Right lung (tissue), 5 donors: ENCODE results near the gene CDKN1C. TPM values are rescaled to one million over a fixed set of nuclear protein-coding genes. Genes with fewer than 3 reads are reported as not detected.

Experiments used
- DNase-seq, 2 donors: peaks; one replicate each; pipeline ENCODE4 v3.0.0-alpha.2; 2013
- polyA plus RNA-seq, 5 donors: library from polyadenylated mRNA; unstranded; fragments of 120-200 nt; gene quantifications; one replicate each; pipeline versions ENCODE4 v1.2.1 to v1.2.3, GENCODE V29; 2013; ENCODE audit warnings: inconsistent platforms in 1 of 5, low replicate concordance in 1 of 5; ENCODE audit not compliant: insufficient read length in 5 of 5, insufficient read depth in 1 of 5

The CDKN1C gene
- polyA plus RNA-seq, 5 donors, result 51.0 to 105 (median 68.6) TPM

- DNase-seq, result no peak
Observed at GRCh38 chr11:2870969-2871680, 14.4 kb downstream of the CDKN1C start.

- no peak for DNase-seq
Observed at GRCh38 chr11:2870460-2870859, 15.1 kb downstream of the CDKN1C start.

GRCh38 chr11:2869561-2870427 lies 15.8 kb downstream of the CDKN1C start:
- DNase-seq, result no peak

DNA sequence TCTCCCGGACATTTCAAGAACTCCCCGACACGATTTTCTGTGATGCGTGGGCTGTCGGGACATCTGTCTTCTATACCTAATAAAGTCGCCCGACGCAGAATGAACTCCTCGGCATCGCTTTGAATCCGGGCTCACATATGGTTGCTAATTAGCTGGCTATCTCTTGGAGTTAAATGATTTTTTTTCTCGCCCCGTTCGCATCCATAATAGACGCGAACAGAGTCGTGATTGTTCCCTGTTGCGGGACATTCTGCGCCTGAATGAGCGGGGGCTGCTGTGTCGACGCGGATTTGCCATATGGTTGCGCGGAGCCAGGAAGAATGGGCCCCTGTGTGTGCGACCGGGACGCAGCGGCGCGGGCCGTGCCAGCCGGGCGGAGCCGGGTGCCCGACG lies 16.4 kb downstream of the CDKN1C start:
- no peak for DNase-seq

DNA sequence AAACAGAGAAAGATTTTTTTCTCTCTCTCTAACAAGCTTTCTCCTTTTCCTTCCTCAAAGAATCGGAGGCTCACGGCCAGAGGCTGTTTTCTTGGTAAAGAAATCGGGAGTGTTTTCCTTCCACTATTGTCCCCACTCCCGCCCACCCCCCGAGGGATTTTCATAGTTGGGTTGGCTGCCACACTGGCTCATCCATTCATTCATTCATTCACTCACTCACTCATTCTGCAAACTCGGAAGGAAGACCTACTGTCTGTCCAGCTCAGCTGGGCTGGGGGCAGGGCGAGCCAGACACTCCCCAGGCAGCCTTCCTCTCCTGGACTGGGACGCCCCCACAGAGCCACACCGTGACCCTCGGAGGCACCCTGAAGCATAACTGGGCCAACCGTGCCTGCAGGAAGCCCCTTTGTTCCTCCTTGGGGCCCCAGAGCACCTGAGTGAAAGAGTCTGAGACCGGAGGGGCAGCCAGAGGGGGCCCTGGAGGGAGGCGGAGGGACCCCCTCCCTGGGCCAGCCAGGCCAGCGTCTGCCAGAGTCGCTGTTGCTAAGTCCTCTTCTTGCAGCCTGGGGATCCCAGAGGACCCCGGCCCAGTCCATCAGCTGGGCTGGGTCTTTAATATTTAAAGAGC lies 17.0 kb downstream of the CDKN1C start:
- no peak for DNase-seq

GRCh38 chr11:2867722-2868505 lies 17.7 kb downstream of the CDKN1C start:
- no peak for DNase-seq

- no peak for DNase-seq
Observed at GRCh38 chr11:2867142-2867541, 18.4 kb downstream of the CDKN1C start.

DNA sequence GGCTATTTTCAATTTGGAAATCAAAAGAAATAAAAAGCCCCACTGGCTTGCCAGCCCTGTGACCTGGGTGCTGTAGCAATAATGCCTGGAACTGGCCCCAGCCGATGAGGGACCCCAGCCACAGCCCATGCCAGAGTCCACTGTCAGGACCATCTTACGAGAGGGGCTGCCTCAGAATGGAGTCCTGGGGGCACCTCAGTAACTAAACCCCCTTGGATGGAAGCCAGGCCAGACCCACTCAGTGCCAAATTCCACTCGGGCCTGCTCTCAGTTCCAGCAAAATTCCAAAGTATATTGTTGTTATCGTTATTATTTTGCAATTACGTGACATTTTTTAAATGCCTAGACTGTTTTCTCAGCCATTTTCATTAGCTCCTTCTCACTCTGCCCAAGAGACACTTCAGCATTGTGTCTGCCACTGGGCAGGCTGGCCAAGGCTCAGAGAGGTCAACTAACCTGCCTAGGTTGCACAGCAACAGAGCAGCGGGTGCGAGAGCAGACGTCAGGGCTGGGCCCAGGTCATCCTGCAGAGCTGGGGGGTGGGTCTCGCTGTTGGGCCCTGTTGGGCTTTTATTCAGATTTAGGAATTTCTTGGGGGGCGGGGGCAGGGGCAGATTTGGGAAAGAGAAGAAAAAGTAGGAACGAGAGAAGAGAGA lies 19.5 kb downstream of the CDKN1C start:
- no peak for DNase-seq

DNA sequence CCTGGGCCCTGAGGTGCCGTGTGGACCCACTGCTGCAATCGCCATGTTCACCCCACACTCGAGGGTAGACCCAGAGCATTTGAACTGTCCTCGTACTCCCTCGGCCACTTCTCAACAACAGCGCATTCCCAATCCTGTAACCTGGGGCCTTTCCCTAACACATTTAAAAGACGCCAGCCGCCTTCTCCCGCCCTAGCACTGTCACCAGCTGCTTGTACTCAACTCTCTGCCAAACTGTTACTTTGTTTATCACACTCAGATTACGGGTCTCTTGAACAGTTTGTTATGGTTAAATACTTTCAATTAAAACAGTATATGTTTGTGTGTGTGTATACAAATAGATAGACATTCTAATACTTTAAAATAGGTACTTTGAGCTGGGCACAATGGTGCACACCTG lies 20.7 kb downstream of the CDKN1C start:
- DNase-seq, result peak; percentile 76 to 83

DNA sequence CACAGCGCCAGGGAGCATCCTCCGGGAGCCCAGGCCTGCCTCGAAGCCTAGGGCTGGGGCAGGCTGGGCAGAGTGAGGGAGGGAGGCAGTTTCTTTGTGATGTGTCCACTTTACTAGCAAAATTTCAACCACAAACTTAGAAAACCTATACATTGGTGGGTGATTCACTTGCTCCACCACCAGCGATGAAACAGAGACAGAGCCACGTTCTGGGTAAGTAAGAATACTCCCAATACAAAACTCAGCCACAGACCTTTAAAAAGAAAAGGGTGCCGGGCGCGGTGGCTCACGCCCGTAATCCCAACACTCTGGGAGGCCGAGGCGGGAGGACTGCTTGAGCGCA lies 22.3 kb downstream of the CDKN1C start:
- DNase-seq, result no peak

GRCh38 chr11:2862395-2863275 lies 22.9 kb downstream of the CDKN1C start:
- DNase-seq, result no peak

GRCh38 chr11:2860636-2861035 lies 24.9 kb downstream of the CDKN1C start:
- no peak for DNase-seq

DNA sequence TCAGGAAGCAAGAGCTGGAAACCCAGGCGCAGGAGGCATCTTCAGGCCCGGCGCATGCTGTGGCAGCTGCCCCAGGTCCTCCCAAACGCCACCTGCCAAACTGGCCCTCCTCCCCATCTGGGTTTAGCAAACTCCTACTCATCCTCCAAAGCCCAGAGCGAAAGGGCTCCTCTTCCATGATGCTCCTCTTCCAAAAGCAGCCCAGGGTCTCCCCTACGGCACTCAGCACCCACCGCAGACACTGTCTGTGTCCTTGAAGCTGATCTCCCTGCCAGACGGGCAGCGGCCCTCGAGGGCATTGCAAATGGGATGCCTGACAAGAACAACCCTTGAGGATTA lies 25.9 kb downstream of the CDKN1C start:
- no peak for DNase-seq

DNA sequence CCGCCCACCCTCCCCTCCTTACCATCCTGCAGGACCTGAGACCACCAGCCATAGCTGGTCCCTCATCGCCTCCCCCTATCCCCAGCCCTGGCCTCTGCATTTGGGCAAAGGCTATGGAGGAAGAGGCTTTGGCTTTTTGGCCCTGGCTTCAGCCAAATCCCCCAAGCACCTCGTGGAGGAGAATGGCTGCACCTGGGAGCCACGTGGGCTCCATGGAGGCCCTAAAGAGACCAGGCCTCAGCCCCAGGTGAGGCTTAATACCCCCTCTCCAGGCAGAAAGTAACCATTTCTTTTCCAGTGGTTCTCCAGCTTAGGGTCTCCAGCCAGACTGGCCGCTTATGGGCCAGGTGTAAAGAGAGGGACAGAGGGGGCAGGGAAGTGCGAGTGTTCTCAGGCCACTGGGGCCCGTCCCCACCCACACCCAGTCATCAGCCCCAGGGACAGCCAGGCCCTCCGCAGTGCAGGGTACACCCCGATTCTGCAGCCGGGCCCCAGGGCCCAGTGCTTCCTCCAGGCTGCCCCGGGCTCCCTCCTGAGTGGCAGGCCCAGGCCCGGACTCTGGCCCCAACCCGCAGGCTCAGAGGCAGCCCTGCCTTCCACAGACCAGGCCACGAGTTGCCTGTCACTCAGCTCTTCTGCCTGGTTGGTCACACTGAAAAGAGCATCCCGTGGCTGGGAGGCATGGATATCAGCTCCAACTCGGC lies 26.4 kb downstream of the CDKN1C start:
- DNase-seq, result no peak

DNA sequence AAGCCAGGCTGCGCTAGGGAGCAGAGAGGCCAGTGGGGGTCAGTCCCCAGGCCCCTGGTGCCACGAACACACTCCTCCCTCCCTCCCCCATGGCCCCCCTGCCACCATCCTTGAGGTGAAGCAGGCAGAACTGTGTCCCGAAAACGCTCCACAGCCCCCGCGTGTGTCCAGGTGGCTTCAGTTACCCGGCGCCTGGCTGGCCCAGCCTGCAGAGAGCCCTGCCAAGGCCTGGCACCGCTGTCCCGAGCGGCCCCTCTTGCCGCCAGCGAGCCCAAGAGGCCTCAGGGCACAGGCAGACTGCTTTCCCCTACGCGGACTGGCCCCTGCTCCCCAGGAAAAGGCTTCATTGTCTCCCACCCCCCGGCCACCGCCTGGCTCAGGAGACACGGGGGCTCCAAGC lies 27.7 kb downstream of the CDKN1C start:
- no peak for DNase-seq

- no peak for DNase-seq
Observed at GRCh38 chr11:2857276-2857675, 28.3 kb downstream of the CDKN1C start.

- no peak for DNase-seq
Observed at GRCh38 chr11:2855162-2855561, 30.4 kb downstream of the CDKN1C start.

GRCh38 chr11:2853997-2854560 lies 31.5 kb downstream of the CDKN1C start:
- DNase-seq, result no peak

GRCh38 chr11:2853401-2853800 lies 32.2 kb downstream of the CDKN1C start:
- no peak for DNase-seq
